Gastroesophageal sphincter (tissue), 3 donors: ENCODE data around the gene SLFN14.

Experiments
- EP300 ChIP-seq: sonication (generic); formaldehyde crosslinking; IDR thresholded peaks from one replicate; pipeline ENCODE4 v1.6.1; 2017; ENCODE audit warnings: antibody characterized with exemption, mild to moderate bottlenecking
- POLR2A ChIP-seq, 2 donors: fragments of 450-650 bp; IDR thresholded peaks; one replicate each; pipeline ENCODE4 v1.6.1; 2017; ENCODE audit warnings: antibody characterized with exemption in 2 of 2, mild to moderate bottlenecking in 2 of 2, moderate library complexity in 1 of 2
- POLR2AphosphoS5 ChIP-seq: sonication (generic); formaldehyde crosslinking; IDR thresholded peaks from one replicate; pipeline ENCODE4 v1.6.1; 2017; ENCODE audit warnings: antibody characterized with exemption
- TF ChIP-seq, protein P1 (sequence below), 4 experiments: fragments of 200-600 bp in 2 of 4; fragments of 450-650 bp in 2 of 4; sonication (generic) in 1 of 4; IDR thresholded peaks; one replicate each; pipeline ENCODE4 v1.5.1; 2017 to 2019; ENCODE audit warnings: antibody characterized with exemption in 4 of 4, mild to moderate bottlenecking in 2 of 4, moderate library complexity in 2 of 4

DNA sequence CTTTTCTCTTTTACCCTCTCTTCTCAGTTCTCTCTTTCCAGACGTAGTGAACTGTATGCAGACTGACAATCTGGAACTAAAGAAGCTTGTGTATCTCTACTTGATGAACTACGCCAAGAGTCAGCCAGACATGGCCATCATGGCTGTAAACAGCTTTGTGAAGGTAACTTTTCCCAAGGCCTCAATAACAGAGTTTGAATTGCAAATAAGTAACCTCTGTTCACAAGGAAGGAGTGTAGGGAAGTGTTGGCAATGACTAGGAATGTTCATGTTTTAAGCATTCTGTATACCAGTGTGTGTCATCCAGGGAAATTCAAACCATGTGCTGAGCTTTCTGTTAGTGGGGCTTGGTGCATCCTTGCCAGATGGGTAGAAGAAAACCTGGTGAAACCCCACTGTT, 45.1 kb upstream of the SLFN14 start:
- TF ChIP-seq, protein P1, sequence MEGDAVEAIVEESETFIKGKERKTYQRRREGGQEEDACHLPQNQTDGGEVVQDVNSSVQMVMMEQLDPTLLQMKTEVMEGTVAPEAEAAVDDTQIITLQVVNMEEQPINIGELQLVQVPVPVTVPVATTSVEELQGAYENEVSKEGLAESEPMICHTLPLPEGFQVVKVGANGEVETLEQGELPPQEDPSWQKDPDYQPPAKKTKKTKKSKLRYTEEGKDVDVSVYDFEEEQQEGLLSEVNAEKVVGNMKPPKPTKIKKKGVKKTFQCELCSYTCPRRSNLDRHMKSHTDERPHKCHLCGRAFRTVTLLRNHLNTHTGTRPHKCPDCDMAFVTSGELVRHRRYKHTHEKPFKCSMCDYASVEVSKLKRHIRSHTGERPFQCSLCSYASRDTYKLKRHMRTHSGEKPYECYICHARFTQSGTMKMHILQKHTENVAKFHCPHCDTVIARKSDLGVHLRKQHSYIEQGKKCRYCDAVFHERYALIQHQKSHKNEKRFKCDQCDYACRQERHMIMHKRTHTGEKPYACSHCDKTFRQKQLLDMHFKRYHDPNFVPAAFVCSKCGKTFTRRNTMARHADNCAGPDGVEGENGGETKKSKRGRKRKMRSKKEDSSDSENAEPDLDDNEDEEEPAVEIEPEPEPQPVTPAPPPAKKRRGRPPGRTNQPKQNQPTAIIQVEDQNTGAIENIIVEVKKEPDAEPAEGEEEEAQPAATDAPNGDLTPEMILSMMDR (IDR thresholded peaks at IDR 0.05), result no peak
- TF ChIP-seq EP300 (no peak), POLR2A (IDR thresholded peaks at IDR 0.05) (no peak), POLR2AphosphoS5 (peak; percentile 56)
